Ovary (tissue), 9 donors: ENCODE data around the gene ABCA2. TPM values are rescaled to one million over a fixed set of nuclear protein-coding genes. Genes with fewer than 3 reads are reported as not detected.

ENCODE experiments used
- DNase-seq, 5 donors: peaks; one replicate each; pipeline ENCODE4 v3.0.0-alpha.2; 2019 to 2020
- H3K27ac ChIP-seq, 2 donors: fragments of 200-600 bp; one replicate each; pipeline versions ENCODE4 v1.5.1 to v1.8.0; 2019 to 2022
- H3K27me3 ChIP-seq: fragments of 200-600 bp; one replicate; pipeline ENCODE4 v1.8.0; 2022
- H3K36me3 ChIP-seq: fragments of 200-600 bp; sonication (generic); one replicate; pipeline ENCODE4 v1.5.1; 2019
- H3K4me1 ChIP-seq: one replicate; pipeline ENCODE4 v1.8.1; 2013; ENCODE audit warnings: mild to moderate bottlenecking, moderate library complexity; ENCODE audit not compliant: insufficient read depth
- H3K4me3 ChIP-seq: fragments of 200-600 bp; sonication (generic); one replicate; pipeline ENCODE4 v1.5.1; 2017
- H3K9me3 ChIP-seq, 2 donors: fragments of 200-600 bp in 1 of 2; sonication (generic) in 1 of 2; one replicate each; pipeline versions ENCODE4 v1.5.1 to v1.8.1; 2013 to 2019; ENCODE audit warnings: mild to moderate bottlenecking in 1 of 2, moderate library complexity in 1 of 2
- CTCF ChIP-seq, 3 donors: fragments of 450-650 bp in 2 of 3; fragments of 200-600 bp in 1 of 3; IDR thresholded peaks; one replicate each; pipeline versions ENCODE4 v1.5.1 to v1.8.0; 2016 to 2022; ENCODE audit warnings: antibody characterized with exemption in 3 of 3, mild to moderate bottlenecking in 1 of 3
- EP300 ChIP-seq: sonication (generic); formaldehyde crosslinking; IDR thresholded peaks from one replicate; pipeline ENCODE4 v1.6.1; 2017; ENCODE audit warnings: antibody characterized with exemption
- POLR2A ChIP-seq: fragments of 450-650 bp; IDR thresholded peaks from one replicate; pipeline ENCODE4 v1.6.1; 2017; ENCODE audit warnings: antibody characterized with exemption, mild to moderate bottlenecking, moderate library complexity
- WGBS, 3 donors: extraction: QIAGEN DNeasy Blood & Tissue Kit in 1 of 3; methylation state at CpG; one replicate each; pipeline versions ENCODE4 v1.1.5 to v1.1.7; 2013 to 2017; 5-methylcytosine and 5-hydroxymethylcytosine counted together
- intact Hi-C, 4 donors: fragments of 100-400 bp; cut with DNase I; formaldehyde crosslinking; loops; one replicate each; pipeline versions ENCODE4 v1.11.0 to v1.15.1; 2022 to 2023
- polyA plus RNA-seq, 2 donors: library from polyadenylated mRNA; stranded (reverse); fragments of 200-250 nt in 1 of 2; fragments of 350-450 nt in 1 of 2; fragmentation: Illumina TruSeq in 1 of 2; extraction: RNeasy Lipid Tissue Mini Kit (QIAGEN cat#74804) in 1 of 2; gene quantifications; one replicate each; pipeline ENCODE4 v1.2.3, GENCODE V29; 2013 to 2014
- total RNA-seq, 7 donors: library from RNA; depleted of rRNA in 2 of 7; stranded (reverse); fragments of >200 nt in 2 of 7; fragmentation: NEBNext Ultra II Directional in 3 of 7; extraction: Animal tissue kit (Norgen Biotek cat#: 25700) in 3 of 7; gene quantifications; one replicate each; pipeline versions ENCODE4 v1.1.0 to v1.2.4, GENCODE V29; 2016 to 2023
- donor health status: DM: no; HTN: no; CAD: no; lungs with moderate emphysema.
- donor health status: DM: no; HTN: no; CAD: no.
- donor health status: Bipolar disorder and iron deficiency.
- donor health status: DM: yes; HTN: yes; CAD: no.
- donor health status: DM: no; HTN: no; CAD: no.
- donor health status: DM: yes; HTN: yes; CAD: no.

The ABCA2 gene
- total and polyA plus RNA-seq, 9 donors = 2.0 to 26.9 (median 12.3) TPM

GRCh38 chr9:136974817-136975535 lies 53.1 kb downstream of the ABCA2 start:
- no peak overlapping the region for H3K27ac ChIP-seq
- intact Hi-C loops = no loop called here
- H3K9me3 ChIP-seq = no peaks in the 10 kb centered on the region
- H3K4me1 ChIP-seq = peaks cover 6% of the 10 kb centered on the region
- no peak for DNase-seq
- no peaks in the 10 kb centered on the region for H3K27me3 ChIP-seq
- no peak overlapping the region for H3K4me3 ChIP-seq
- no peak for TF ChIP-seq POLR2A
- no peak for TF ChIP-seq EP300
- TF ChIP-seq CTCF (IDR thresholded peaks at IDR 0.05) = no peak
- H3K36me3 ChIP-seq = no peaks in the 10 kb centered on the region
- 54 to 69% (median 66%) methylated on average over 15 of the region's 15 CpGs for WGBS, 3 donors

DNA sequence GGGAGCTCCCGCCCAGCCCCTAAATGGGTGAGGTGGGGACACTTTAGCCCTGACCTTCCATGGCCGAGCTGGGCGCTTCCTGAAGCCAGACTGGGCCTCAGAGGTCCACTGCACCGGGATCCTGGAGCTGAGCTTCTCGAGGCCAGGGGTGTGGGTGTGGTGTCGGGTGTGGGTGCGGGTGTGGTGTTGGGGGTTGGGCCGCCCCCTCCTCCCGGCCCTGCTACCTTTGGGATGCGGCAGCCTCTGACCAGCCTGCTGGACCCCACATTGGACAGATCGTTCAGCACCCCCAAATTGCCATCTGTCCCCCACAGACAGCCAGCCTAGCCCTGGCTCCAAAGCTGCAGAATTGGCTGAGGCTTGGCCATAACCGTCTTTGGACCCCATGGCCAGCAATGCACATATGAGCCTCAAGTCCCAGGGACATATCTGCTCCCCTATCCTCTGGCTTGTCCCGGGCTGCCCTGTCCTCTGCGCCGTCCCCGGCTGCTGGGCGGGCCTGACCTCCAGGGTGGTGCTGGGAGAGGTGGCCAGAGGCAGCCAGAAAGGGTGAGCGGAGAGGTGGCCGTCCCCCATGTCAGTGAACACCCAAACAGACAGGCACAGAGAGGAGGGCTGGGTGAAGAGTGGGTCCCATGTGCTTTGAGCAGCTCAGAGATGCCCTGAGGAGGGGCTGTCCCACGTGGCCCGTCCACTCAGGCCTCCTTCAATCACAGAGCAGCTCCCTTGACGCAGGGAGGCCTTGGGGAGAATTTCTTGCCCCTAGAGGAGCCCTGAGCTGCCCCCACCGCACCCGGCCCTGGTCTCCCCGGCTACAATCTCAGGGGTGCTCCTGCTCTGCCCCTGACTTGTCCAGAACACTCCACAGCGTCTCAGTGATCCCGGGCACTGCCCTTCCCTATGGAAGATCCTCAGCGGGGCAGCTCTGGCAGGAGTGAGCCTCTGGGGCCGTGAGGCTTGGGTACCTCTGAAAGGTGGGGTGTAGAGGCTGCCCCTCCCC lies 54.1 kb downstream of the ABCA2 start:
- 88 to 89% (median 89%) methylated on average over 28 to 29 of the region's 29 CpGs for WGBS, 3 donors
- no peak overlapping the region for H3K4me3 ChIP-seq
- no peaks in the 10 kb centered on the region for H3K27me3 ChIP-seq
- no peaks in the 10 kb centered on the region for H3K9me3 ChIP-seq
- no peak for DNase-seq
- peaks cover 6% of the 10 kb centered on the region for H3K4me1 ChIP-seq
- no peak for TF ChIP-seq CTCF (IDR thresholded peaks at IDR 0.05)
- no peak for TF ChIP-seq EP300
- TF ChIP-seq POLR2A = no peak
- no peaks in the 10 kb centered on the region for H3K36me3 ChIP-seq
- intact Hi-C loops = no loop called here
- no peak overlapping the region for H3K27ac ChIP-seq

GRCh38 chr9:136972743-136973142 lies 55.3 kb downstream of the ABCA2 start:
- Histone ChIP-seq H3K9me3 (no peaks in the 10 kb centered on the region), H3K4me3 (no peak overlapping the region), H3K4me1 (peaks cover 2% of the 10 kb centered on the region), H3K27ac (no peak overlapping the region), H3K27me3 (no peaks in the 10 kb centered on the region), H3K36me3 (no peaks in the 10 kb centered on the region)
- WGBS, 3 donors = 26 to 44% (median 36%) methylated on average over 13 of the region's 13 CpGs
- no peak for TF ChIP-seq CTCF (IDR thresholded peaks at IDR 0.05)
- TF ChIP-seq POLR2A = no peak
- no peak for TF ChIP-seq EP300
- intact Hi-C loops = no loop called here
- no peak for DNase-seq

DNA sequence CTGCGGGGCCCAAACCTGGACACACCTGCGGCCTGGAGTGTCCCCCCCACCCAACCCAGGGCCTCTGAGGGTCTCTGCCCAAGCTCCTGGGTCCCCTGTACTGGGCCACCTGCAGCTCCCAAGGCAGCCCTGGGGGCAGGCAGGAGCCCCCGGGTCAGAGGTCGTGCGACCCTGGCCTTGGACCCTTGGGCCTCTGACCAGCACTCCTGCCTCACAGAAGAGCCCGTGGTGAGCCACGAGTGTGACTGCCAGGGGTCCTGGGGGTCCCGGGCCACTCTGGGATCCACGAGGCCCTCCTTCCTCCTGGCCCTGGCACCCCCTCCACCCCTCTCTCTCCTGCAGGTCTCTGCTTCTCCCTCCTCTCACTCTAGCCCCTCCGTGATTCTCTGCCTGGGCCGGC lies 55.7 kb downstream of the ABCA2 start:
- H3K36me3 ChIP-seq = no peaks in the 10 kb centered on the region
- no peak for DNase-seq
- no peak overlapping the region for H3K27ac ChIP-seq
- no peak for TF ChIP-seq CTCF (IDR thresholded peaks at IDR 0.05)
- no peak for TF ChIP-seq POLR2A
- TF ChIP-seq EP300 = no peak
- no peaks in the 10 kb centered on the region for H3K27me3 ChIP-seq
- WGBS, 3 donors = 61 to 72% (median 70%) methylated on average over 11 of the region's 11 CpGs
- H3K4me3 ChIP-seq = no peak overlapping the region
- no peaks in the 10 kb centered on the region for H3K9me3 ChIP-seq
- H3K4me1 ChIP-seq = no peaks in the 10 kb centered on the region
- intact Hi-C loops = no loop called here
